HEK293 (cell line): Measurements from ENCODE around the gene INKA2.
A peak's percentile ranks its signal among the peaks of the same experiment; 100 is the strongest.

Source experiments
- KLF1 ChIP-seq: fragments of 450-650 bp; formaldehyde crosslinking; IDR thresholded peaks from 2 replicates; pipeline ENCODE4 v1.5.1; 2016; ENCODE audit warnings: missing biosample characterization, missing genetic modification characterization
- PRDM1 ChIP-seq: fragments of 450-650 bp; formaldehyde crosslinking; IDR thresholded peaks from 2 replicates; pipeline ENCODE4; 2016; ENCODE audit warnings: missing biosample characterization, missing genetic modification characterization
- SCRT1 ChIP-seq: fragments of 450-650 bp; formaldehyde crosslinking; IDR thresholded peaks from 2 replicates; pipeline ENCODE4 v1.5.1; 2016; ENCODE audit warnings: missing biosample characterization, missing genetic modification characterization, borderline replicate concordance
- TRIM28 ChIP-seq: IDR thresholded peaks from 2 replicates; pipeline ENCODE4 v1.6.1; 2011; ENCODE audit warnings: low read length, control low read depth, borderline replicate concordance
- ZNF146 ChIP-seq: fragments of 450-650 bp; formaldehyde crosslinking; IDR thresholded peaks from 2 replicates; pipeline ENCODE4 v1.5.1; 2016; ENCODE audit warnings: missing biosample characterization, missing genetic modification characterization
- ZNF155 ChIP-seq: fragments of 450-650 bp; formaldehyde crosslinking; IDR thresholded peaks from 2 replicates; pipeline ENCODE4 v1.5.1; 2016; ENCODE audit warnings: missing biosample characterization, missing genetic modification characterization
- ZNF16 ChIP-seq: fragments of 450-650 bp; formaldehyde crosslinking; IDR thresholded peaks from 2 replicates; pipeline ENCODE4 v1.5.1; 2016; ENCODE audit warnings: low read depth, missing biosample characterization, missing genetic modification characterization
- ZNF239 ChIP-seq: fragments of 450-650 bp; formaldehyde crosslinking; IDR thresholded peaks from 2 replicates; pipeline ENCODE4 v1.5.1; 2016; ENCODE audit warnings: missing biosample characterization, missing genetic modification characterization
- ZNF37A ChIP-seq: fragments of 450-650 bp; IDR thresholded peaks from 2 replicates; pipeline ENCODE4 v1.5.1; 2018; ENCODE audit warnings: missing biosample characterization, missing genetic modification characterization
- ZNF664 ChIP-seq: fragments of 450-650 bp; formaldehyde crosslinking; IDR thresholded peaks from 2 replicates; pipeline ENCODE4 v1.5.1; 2016; ENCODE audit warnings: missing biosample characterization, missing genetic modification characterization
- TF ChIP-seq, protein P1 (sequence below): fragments of 450-650 bp; formaldehyde crosslinking; IDR thresholded peaks from 2 replicates; pipeline ENCODE4 v1.5.1; 2017; ENCODE audit warnings: missing biosample characterization, missing genetic modification characterization
- TF ChIP-seq, protein P2 (sequence below): fragments of 450-650 bp; formaldehyde crosslinking; IDR thresholded peaks from 2 replicates; pipeline ENCODE4 v1.5.1; 2016; ENCODE audit warnings: missing biosample characterization, missing genetic modification characterization
- TF ChIP-seq, protein P3 (sequence below): fragments of 450-650 bp; formaldehyde crosslinking; IDR thresholded peaks from 2 replicates; pipeline ENCODE4 v1.5.1; 2016; ENCODE audit warnings: missing biosample characterization, missing genetic modification characterization, low read depth
- TF ChIP-seq, protein P4 (sequence below): fragments of 450-650 bp; formaldehyde crosslinking; IDR thresholded peaks from 2 replicates; pipeline ENCODE4 v1.5.1; 2016; ENCODE audit warnings: missing biosample characterization, missing genetic modification characterization, borderline replicate concordance
- TF ChIP-seq, protein P5 (sequence below): fragments of 450-650 bp; formaldehyde crosslinking; IDR thresholded peaks from 2 replicates; pipeline ENCODE4 v1.5.1; 2016; ENCODE audit warnings: missing biosample characterization, missing genetic modification characterization
- TF ChIP-seq, protein P6 (sequence below): fragments of 450-650 bp; formaldehyde crosslinking; IDR thresholded peaks from 2 replicates; pipeline ENCODE4 v1.5.1; 2016; ENCODE audit warnings: missing biosample characterization, missing genetic modification characterization
- TF ChIP-seq, protein P7 (sequence below): fragments of 450-650 bp; formaldehyde crosslinking; IDR thresholded peaks from 2 replicates; pipeline ENCODE4 v1.5.1; 2016; ENCODE audit warnings: missing biosample characterization, missing genetic modification characterization
- TF ChIP-seq, protein P8 (sequence below): fragments of 450-650 bp; formaldehyde crosslinking; IDR thresholded peaks from 2 replicates; pipeline ENCODE4 v1.5.1; 2017; ENCODE audit warnings: missing biosample characterization, missing genetic modification characterization

Gene INKA2

DNA sequence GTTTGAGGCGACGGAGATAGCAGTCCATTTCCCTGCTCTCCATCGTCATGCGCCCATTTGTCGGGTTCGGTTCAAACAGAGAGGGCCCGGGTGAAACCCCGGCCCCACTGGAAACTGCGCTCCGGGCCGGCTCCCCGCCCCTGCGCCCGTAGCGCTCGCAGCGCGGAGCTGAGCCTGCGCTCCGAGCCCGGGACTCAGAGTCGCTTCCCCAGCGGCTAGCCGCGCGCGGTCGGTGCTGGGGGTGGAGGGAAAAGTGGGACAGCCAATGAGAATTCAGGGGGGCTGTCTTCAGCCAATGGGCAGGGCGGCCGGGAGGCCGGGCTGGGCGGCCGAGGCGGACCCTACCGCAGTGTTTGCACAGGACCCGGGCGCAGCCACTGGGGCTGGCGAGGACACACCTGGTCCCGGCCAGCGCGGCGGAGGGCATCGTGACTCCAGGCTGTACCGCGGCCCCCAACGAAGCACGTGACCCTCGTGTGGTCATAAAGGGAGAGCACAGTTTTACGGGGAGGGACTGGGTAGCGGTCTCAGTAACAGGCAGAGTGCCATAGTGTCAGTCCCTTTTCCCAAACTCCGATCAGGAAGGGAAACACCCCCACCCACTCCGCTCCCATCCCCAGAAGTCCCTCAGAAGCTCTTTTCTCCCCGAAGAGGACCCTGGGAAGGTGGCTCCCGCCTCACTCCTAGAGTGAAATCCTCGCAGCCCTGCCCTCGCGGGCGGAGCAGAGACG lies at the start of gene INKA2 (continued):
- TF ChIP-seq, protein P1, sequence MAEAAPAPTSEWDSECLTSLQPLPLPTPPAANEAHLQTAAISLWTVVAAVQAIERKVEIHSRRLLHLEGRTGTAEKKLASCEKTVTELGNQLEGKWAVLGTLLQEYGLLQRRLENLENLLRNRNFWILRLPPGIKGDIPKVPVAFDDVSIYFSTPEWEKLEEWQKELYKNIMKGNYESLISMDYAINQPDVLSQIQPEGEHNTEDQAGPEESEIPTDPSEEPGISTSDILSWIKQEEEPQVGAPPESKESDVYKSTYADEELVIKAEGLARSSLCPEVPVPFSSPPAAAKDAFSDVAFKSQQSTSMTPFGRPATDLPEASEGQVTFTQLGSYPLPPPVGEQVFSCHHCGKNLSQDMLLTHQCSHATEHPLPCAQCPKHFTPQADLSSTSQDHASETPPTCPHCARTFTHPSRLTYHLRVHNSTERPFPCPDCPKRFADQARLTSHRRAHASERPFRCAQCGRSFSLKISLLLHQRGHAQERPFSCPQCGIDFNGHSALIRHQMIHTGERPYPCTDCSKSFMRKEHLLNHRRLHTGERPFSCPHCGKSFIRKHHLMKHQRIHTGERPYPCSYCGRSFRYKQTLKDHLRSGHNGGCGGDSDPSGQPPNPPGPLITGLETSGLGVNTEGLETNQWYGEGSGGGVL (tag by site-specific recombination): peak; percentile 64
- TF ChIP-seq ZNF16 (tag by site-specific recombination) (no peak), ZNF37A (no peak), ZNF155 (tag by site-specific recombination) (no peak), ZNF239 (no peak), ZNF146 (tag by site-specific recombination) (no peak), ZNF664 (no peak), SCRT1 (no peak), TRIM28 (no peak), KLF1 (tag by site-specific recombination) (no peak; the same call in 1 of the 2 replicates), PRDM1 (tag by site-specific recombination) (peak; percentile 34)
- TF ChIP-seq, protein P2, sequence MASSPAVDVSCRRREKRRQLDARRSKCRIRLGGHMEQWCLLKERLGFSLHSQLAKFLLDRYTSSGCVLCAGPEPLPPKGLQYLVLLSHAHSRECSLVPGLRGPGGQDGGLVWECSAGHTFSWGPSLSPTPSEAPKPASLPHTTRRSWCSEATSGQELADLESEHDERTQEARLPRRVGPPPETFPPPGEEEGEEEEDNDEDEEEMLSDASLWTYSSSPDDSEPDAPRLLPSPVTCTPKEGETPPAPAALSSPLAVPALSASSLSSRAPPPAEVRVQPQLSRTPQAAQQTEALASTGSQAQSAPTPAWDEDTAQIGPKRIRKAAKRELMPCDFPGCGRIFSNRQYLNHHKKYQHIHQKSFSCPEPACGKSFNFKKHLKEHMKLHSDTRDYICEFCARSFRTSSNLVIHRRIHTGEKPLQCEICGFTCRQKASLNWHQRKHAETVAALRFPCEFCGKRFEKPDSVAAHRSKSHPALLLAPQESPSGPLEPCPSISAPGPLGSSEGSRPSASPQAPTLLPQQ (tag by site-specific recombination): 0 out of 2 replicates have a peak, but pooled peaks have one; percentile 50
- TF ChIP-seq, protein P3, sequence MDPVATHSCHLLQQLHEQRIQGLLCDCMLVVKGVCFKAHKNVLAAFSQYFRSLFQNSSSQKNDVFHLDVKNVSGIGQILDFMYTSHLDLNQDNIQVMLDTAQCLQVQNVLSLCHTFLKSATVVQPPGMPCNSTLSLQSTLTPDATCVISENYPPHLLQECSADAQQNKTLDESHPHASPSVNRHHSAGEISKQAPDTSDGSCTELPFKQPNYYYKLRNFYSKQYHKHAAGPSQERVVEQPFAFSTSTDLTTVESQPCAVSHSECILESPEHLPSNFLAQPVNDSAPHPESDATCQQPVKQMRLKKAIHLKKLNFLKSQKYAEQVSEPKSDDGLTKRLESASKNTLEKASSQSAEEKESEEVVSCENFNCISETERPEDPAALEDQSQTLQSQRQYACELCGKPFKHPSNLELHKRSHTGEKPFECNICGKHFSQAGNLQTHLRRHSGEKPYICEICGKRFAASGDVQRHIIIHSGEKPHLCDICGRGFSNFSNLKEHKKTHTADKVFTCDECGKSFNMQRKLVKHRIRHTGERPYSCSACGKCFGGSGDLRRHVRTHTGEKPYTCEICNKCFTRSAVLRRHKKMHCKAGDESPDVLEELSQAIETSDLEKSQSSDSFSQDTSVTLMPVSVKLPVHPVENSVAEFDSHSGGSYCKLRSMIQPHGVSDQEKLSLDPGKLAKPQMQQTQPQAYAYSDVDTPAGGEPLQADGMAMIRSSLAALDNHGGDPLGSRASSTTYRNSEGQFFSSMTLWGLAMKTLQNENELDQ: no peak
- TF ChIP-seq, protein P4, sequence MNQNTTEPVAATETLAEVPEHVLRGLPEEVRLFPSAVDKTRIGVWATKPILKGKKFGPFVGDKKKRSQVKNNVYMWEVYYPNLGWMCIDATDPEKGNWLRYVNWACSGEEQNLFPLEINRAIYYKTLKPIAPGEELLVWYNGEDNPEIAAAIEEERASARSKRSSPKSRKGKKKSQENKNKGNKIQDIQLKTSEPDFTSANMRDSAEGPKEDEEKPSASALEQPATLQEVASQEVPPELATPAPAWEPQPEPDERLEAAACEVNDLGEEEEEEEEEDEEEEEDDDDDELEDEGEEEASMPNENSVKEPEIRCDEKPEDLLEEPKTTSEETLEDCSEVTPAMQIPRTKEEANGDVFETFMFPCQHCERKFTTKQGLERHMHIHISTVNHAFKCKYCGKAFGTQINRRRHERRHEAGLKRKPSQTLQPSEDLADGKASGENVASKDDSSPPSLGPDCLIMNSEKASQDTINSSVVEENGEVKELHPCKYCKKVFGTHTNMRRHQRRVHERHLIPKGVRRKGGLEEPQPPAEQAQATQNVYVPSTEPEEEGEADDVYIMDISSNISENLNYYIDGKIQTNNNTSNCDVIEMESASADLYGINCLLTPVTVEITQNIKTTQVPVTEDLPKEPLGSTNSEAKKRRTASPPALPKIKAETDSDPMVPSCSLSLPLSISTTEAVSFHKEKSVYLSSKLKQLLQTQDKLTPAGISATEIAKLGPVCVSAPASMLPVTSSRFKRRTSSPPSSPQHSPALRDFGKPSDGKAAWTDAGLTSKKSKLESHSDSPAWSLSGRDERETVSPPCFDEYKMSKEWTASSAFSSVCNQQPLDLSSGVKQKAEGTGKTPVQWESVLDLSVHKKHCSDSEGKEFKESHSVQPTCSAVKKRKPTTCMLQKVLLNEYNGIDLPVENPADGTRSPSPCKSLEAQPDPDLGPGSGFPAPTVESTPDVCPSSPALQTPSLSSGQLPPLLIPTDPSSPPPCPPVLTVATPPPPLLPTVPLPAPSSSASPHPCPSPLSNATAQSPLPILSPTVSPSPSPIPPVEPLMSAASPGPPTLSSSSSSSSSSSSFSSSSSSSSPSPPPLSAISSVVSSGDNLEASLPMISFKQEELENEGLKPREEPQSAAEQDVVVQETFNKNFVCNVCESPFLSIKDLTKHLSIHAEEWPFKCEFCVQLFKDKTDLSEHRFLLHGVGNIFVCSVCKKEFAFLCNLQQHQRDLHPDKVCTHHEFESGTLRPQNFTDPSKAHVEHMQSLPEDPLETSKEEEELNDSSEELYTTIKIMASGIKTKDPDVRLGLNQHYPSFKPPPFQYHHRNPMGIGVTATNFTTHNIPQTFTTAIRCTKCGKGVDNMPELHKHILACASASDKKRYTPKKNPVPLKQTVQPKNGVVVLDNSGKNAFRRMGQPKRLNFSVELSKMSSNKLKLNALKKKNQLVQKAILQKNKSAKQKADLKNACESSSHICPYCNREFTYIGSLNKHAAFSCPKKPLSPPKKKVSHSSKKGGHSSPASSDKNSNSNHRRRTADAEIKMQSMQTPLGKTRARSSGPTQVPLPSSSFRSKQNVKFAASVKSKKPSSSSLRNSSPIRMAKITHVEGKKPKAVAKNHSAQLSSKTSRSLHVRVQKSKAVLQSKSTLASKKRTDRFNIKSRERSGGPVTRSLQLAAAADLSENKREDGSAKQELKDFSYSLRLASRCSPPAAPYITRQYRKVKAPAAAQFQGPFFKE: no peak
- TF ChIP-seq, protein P5, sequence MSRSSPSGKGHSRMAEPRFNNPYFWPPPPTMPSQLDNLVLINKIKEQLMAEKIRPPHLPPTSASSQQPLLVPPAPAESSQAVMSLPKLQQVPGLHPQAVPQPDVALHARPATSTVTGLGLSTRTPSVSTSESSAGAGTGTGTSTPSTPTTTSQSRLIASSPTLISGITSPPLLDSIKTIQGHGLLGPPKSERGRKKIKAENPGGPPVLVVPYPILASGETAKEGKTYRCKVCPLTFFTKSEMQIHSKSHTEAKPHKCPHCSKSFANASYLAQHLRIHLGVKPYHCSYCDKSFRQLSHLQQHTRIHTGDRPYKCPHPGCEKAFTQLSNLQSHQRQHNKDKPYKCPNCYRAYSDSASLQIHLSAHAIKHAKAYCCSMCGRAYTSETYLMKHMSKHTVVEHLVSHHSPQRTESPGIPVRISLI (tag by site-specific recombination): no peak
- TF ChIP-seq, protein P6, sequence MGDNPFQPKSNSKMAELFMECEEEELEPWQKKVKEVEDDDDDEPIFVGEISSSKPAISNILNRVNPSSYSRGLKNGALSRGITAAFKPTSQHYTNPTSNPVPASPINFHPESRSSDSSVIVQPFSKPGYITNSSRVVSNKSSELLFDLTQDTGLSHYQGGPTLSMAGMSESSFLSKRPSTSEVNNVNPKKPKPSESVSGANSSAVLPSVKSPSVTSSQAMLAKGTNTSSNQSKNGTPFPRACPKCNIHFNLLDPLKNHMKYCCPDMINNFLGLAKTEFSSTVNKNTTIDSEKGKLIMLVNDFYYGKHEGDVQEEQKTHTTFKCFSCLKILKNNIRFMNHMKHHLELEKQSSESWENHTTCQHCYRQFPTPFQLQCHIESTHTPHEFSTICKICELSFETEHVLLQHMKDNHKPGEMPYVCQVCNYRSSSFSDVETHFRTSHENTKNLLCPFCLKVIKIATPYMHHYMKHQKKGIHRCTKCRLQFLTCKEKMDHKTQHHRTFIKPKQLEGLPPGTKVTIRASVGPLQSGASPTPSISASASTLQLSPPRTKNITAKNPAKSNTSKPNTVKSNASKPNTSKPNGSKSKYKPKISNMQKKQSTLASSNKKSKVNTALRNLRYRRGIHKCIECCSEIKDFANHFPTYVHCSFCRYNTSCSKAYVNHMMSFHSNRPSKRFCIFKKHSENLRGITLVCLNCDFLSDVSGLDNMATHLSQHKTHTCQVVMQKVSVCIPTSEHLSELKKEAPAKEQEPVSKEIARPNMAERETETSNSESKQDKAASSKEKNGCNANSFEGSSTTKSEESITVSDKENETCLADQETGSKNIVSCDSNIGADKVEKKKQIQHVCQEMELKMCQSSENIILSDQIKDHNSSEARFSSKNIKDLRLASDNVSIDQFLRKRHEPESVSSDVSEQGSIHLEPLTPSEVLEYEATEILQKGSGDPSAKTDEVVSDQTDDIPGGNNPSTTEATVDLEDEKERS (tag by site-specific recombination): no peak
- TF ChIP-seq, protein P7, sequence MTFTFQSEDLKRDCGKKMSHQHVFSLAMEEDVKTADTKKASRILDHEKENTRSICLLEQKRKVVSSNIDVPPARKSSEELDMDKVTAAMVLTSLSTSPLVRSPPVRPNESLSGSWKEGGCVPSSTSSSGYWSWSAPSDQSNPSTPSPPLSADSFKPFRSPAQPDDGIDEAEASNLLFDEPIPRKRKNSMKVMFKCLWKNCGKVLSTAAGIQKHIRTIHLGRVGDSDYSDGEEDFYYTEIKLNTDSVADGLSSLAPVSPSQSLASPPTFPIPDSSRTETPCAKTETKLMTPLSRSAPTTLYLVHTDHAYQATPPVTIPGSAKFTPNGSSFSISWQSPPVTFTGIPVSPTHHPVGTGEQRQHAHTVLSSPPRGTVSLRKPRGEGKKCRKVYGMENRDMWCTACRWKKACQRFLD (tag by site-specific recombination): no peak
- TF ChIP-seq, protein P8, sequence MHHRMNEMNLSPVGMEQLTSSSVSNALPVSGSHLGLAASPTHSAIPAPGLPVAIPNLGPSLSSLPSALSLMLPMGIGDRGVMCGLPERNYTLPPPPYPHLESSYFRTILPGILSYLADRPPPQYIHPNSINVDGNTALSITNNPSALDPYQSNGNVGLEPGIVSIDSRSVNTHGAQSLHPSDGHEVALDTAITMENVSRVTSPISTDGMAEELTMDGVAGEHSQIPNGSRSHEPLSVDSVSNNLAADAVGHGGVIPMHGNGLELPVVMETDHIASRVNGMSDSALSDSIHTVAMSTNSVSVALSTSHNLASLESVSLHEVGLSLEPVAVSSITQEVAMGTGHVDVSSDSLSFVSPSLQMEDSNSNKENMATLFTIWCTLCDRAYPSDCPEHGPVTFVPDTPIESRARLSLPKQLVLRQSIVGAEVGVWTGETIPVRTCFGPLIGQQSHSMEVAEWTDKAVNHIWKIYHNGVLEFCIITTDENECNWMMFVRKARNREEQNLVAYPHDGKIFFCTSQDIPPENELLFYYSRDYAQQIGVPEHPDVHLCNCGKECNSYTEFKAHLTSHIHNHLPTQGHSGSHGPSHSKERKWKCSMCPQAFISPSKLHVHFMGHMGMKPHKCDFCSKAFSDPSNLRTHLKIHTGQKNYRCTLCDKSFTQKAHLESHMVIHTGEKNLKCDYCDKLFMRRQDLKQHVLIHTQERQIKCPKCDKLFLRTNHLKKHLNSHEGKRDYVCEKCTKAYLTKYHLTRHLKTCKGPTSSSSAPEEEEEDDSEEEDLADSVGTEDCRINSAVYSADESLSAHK (tag by site-specific recombination): no peak; the same call in 1 of the 2 replicates
